ENCODE measurements around the gene ZNF529. TPM values are rescaled to one million over a fixed set of nuclear protein-coding genes. Genes with fewer than 3 reads are reported as not detected.

ZNF529 gene
- total RNA-seq, 3 donors from 2014 or later = 6.5 to 13.8 (median 9.4) TPM

DNA sequence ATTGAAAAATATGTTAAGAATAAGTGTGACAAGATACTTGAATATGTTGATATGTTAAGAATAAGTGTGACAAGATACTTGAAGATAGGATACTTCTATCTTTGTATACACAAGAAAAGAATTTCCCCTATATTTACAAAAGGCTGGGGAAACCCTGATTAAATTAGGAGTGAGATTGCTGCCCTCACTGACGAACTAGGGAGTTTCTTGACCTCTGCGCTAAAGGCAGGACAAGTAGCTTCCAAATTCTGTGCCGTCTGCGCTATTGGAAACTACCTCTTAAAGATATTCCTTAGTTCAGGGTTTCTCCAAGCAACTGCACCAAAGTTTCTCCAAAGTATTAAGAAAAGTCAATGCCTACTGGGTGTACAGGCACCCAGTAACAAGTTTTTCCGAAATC, 45.8 kb downstream of the ZNF529 start:
- H3K9me3 ChIP-seq = peaks cover 52% of the 10 kb centered on the region
- no peak for ATAC-seq
- intact Hi-C loops (cut with DNase I, micrococcal nuclease) = no loop called here
- peak overlapping the region; percentile 50 for H3K4me3 ChIP-seq
- DNase-seq = no peak
- peaks cover 15% of the 10 kb centered on the region for H3K4me1 ChIP-seq (ENCODE audit: low read depth)
- no peaks in the 10 kb centered on the region for H3K36me3 ChIP-seq (ENCODE audit: low read depth)
- TF ChIP-seq, protein P1, sequence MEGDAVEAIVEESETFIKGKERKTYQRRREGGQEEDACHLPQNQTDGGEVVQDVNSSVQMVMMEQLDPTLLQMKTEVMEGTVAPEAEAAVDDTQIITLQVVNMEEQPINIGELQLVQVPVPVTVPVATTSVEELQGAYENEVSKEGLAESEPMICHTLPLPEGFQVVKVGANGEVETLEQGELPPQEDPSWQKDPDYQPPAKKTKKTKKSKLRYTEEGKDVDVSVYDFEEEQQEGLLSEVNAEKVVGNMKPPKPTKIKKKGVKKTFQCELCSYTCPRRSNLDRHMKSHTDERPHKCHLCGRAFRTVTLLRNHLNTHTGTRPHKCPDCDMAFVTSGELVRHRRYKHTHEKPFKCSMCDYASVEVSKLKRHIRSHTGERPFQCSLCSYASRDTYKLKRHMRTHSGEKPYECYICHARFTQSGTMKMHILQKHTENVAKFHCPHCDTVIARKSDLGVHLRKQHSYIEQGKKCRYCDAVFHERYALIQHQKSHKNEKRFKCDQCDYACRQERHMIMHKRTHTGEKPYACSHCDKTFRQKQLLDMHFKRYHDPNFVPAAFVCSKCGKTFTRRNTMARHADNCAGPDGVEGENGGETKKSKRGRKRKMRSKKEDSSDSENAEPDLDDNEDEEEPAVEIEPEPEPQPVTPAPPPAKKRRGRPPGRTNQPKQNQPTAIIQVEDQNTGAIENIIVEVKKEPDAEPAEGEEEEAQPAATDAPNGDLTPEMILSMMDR (IDR thresholded peaks at IDR 0.05) = no peak

DNA sequence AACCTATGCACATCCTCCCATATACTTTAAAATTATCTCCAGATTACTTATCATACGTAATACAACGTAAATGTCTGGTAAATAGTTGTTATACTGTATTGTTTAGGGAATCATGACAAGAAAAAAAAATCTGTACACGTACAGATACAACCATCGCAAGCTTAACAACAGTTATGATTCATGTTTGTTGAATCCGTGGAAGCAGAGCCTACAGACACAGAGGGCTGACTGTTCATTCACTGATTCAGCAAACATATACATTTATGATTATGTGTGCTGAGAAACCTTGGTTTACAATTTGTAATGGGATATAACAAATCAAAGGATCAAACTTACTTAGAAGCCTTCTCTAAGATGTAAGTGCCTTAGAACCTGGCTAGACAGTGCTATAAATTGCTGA, 46.5 kb downstream of the ZNF529 start:
- intact Hi-C loops (cut with DNase I, micrococcal nuclease) = no loop called here
- no peak for ATAC-seq
- TF ChIP-seq, protein P1 (IDR thresholded peaks at IDR 0.05) = no peak
- H3K36me3 ChIP-seq (ENCODE audit: low read depth) = no peaks in the 10 kb centered on the region
- no peak for DNase-seq
- no peak overlapping the region for H3K4me3 ChIP-seq
- peaks cover 15% of the 10 kb centered on the region for H3K4me1 ChIP-seq (ENCODE audit: low read depth)
- H3K9me3 ChIP-seq = peaks cover 52% of the 10 kb centered on the region

GRCh38 chr19:36524617-36525016, 48.5 kb downstream of the ZNF529 start:
- TF ChIP-seq, protein P1 (IDR thresholded peaks at IDR 0.05) = no peak
- no peak for ATAC-seq
- H3K4me1 ChIP-seq (ENCODE audit: low read depth) = peaks cover 15% of the 10 kb centered on the region
- no peaks in the 10 kb centered on the region for H3K36me3 ChIP-seq (ENCODE audit: low read depth)
- H3K4me3 ChIP-seq = no peak overlapping the region
- peaks cover 64% of the 10 kb centered on the region for H3K9me3 ChIP-seq
- intact Hi-C loops (cut with DNase I, micrococcal nuclease) = no loop called here
- DNase-seq = no peak

DNA sequence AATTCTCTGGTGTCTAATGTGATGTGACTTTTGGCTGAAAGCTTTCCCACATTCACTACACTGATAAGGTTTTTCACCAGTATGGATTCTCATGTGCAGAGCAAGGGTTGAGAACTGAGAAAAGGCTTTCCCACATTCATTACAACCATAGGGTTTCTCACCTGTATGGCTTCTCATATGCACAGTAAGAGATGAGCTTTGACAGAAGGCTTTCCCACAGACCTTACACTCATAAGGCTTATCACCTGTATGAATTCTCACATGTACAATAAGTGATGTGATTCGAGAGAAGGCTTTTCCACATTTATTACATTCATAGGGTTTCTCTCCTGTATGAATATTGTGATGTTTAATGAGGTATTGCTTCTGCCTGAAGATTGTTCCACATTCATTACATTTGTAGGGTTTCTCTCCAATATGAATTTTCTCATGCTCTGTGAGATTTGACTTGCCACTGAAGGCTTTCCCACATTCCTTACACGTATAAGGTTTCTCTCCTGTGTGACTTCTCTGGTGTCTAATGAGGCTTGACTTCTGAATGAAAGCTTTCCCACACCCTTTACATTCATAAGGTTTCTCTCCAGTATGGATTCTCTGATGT, 59.0 kb downstream of the ZNF529 start:
- H3K4me3 ChIP-seq = no peak overlapping the region
- ATAC-seq (no peak), DNase-seq (no peak)
- intact Hi-C loops (cut with DNase I, micrococcal nuclease) = no loop called here
- H3K4me1 ChIP-seq (ENCODE audit: low read depth) = no peaks in the 10 kb centered on the region
- TF ChIP-seq, protein P1 (IDR thresholded peaks at IDR 0.05) = no peak
- H3K36me3 ChIP-seq (ENCODE audit: low read depth) = peaks cover 3% of the 10 kb centered on the region
- peaks cover 100% of the 10 kb centered on the region for H3K9me3 ChIP-seq

- H3K36me3 ChIP-seq (ENCODE audit: low read depth) = no peaks in the 10 kb centered on the region
- no peak overlapping the region for H3K4me3 ChIP-seq
- H3K4me1 ChIP-seq (ENCODE audit: low read depth) = no peaks in the 10 kb centered on the region
- no peak for ATAC-seq
- TF ChIP-seq, protein P1 (IDR thresholded peaks at IDR 0.05) = no peak
- H3K9me3 ChIP-seq = peaks cover 99% of the 10 kb centered on the region
- DNase-seq = no peak
- intact Hi-C loops (cut with DNase I, micrococcal nuclease) = no loop called here
Observed at GRCh38 chr19:36508325-36508724, 64.8 kb downstream of the ZNF529 start.

DNA sequence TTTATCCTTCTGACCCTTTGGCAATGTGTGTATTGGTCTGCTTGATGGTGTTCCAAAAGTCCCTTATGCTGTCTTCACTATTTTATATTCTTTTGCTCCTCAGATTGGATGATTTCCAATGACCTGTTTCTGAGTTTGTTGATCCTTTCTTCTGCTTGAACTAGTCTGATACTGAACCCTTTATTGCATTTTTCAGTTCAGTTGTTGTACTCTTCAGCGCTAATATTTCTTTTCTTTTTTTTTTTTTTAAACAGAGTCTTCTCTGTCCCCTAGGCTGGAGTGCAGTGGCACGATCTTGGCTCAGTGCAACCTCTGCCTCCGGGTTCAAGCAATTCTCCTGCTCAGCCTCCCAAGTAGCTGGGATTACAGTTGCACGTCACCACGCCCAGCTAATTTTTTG, 71.1 kb downstream of the ZNF529 start:
- no peak overlapping the region for H3K4me3 ChIP-seq
- H3K9me3 ChIP-seq = peaks cover 99% of the 10 kb centered on the region
- no peaks in the 10 kb centered on the region for H3K36me3 ChIP-seq (ENCODE audit: low read depth)
- H3K4me1 ChIP-seq (ENCODE audit: low read depth) = no peaks in the 10 kb centered on the region
- ATAC-seq (no peak), DNase-seq (no peak)
- TF ChIP-seq, protein P1 (IDR thresholded peaks at IDR 0.05) = no peak
- intact Hi-C loops (cut with DNase I, micrococcal nuclease) = no loop called here
